A549 (cell line): ENCODE data around the gene GPANK1. TPM values are rescaled to one million over a fixed set of nuclear protein-coding genes. Genes with fewer than 3 reads are reported as not detected.

ENCODE experiments used
- ATAC-seq, 2 experiments: fragments of 200-7000 bp in 1 of 2; fragments of >200 bp in 1 of 2; cut with Nextera tagmentation in 1 of 2; cut with Tn5 transposase in 1 of 2; 3 replicates each; pipeline versions ENCODE4 v1.8.0 to v1.9.1; 2018 to 2020; ENCODE audit warnings: mild to moderate bottlenecking in 1 of 2, moderate library complexity in 1 of 2
- CTCF ChIA-PET: fragments of 300-600 bp; sonication (Branson Sonifier 250); formaldehyde crosslinking; extraction: SDS; loops from one replicate; lab custom pipeline; 2021; ENCODE audit warnings: antibody characterized with exemption, inconsistent platforms; lab: Yijun Ruan, JAX
- POLR2A ChIA-PET: fragments of 350-600 bp; formaldehyde crosslinking; extraction: SDS; loops from one replicate; lab custom pipeline; 2021; ENCODE audit warnings: antibody characterized with exemption, inconsistent platforms; lab: Yijun Ruan, JAX
- DNase-seq, 2 experiments: peaks; one replicate each; pipeline versions ENCODE4 v3.0.0 to v3.0.0-alpha.2; 2011 to 2016; ENCODE audit warnings: low read depth in 1 of 2, low spot score in 1 of 2
- FAIRE-seq: peaks from 2 replicates; lab custom pipeline; 2011; peaks lifted over from hg19 to GRCh38; lab: Jason Lieb, UNC
- H3K27ac ChIP-seq, 2 experiments: fragments of >200 bp; sonication (Bioruptor Twin); formaldehyde crosslinking; 3 replicates each; pipeline ENCODE4 v1.5.1; 2016 to 2017
- H3K4me1 ChIP-seq: fragments of >200 bp; sonication (Bioruptor Twin); formaldehyde crosslinking; 3 replicates; pipeline ENCODE4 v1.6.1; 2016
- H3K4me2 ChIP-seq: fragments of >200 bp; sonication (Bioruptor Twin); formaldehyde crosslinking; 3 replicates; pipeline ENCODE4 v1.6.1; 2016
- H3K4me3 ChIP-seq: fragments of >200 bp; sonication (Bioruptor Twin); formaldehyde crosslinking; 3 replicates; pipeline ENCODE4 v1.5.1; 2016
- H3K9me3 ChIP-seq: fragments of >200 bp; sonication (Bioruptor Twin); formaldehyde crosslinking; 3 replicates; pipeline ENCODE4 v1.6.1; 2016
- ATOH8 ChIP-seq: fragments of 250-450 bp; sonication (Bioruptor Pico); IDR thresholded peaks from 2 replicates; pipeline ENCODE4 v1.5.0; 2020; ENCODE audit warnings: low read depth, mild to moderate bottlenecking, moderate library complexity
- BCL3 ChIP-seq: fragments of >200 bp; sonication (Bioruptor Twin); formaldehyde crosslinking; IDR thresholded peaks from 3 replicates; pipeline ENCODE4 v1.6.1; 2016
- BHLHE40 ChIP-seq: IDR thresholded peaks from 2 replicates; pipeline ENCODE4 v1.6.1; 2012; ENCODE audit warnings: low read depth, low read length, inconsistent platforms
- CEBPB ChIP-seq, 2 experiments: fragments of >200 bp in 1 of 2; sonication (Bioruptor Twin) in 1 of 2; formaldehyde crosslinking in 1 of 2; IDR thresholded peaks; 2 replicates each; pipeline ENCODE4 v1.6.1; 2012 to 2016
- CHD4 ChIP-seq: fragments of 200-600 bp; sonication (generic); IDR thresholded peaks from 2 replicates; pipeline ENCODE4 v1.6.1; 2016; ENCODE audit warnings: antibody characterized with exemption, mild to moderate bottlenecking, borderline replicate concordance
- CTCF ChIP-seq: fragments of >200 bp; sonication (Bioruptor Twin); formaldehyde crosslinking; IDR thresholded peaks from 3 replicates; pipeline ENCODE4 v1.5.1; 2016
- EP300 ChIP-seq, 2 experiments: fragments of >200 bp; sonication (Bioruptor Twin); formaldehyde crosslinking; IDR thresholded peaks; 2 replicates in 1 of 2; 3 replicates in 1 of 2; pipeline ENCODE4 v1.6.1; 2016 to 2017
- ESRRA ChIP-seq: fragments of 150-350 bp; IDR thresholded peaks from 2 replicates; pipeline ENCODE4 v1.6.1; 2014; ENCODE audit warnings: mild to moderate bottlenecking, low read length, borderline replicate concordance
- FOSB ChIP-seq: fragments of 250-450 bp; sonication (Bioruptor Pico); IDR thresholded peaks from 2 replicates; pipeline ENCODE4 v1.5.0; 2020; ENCODE audit warnings: mild to moderate bottlenecking, moderate library complexity
- GATA3 ChIP-seq: IDR thresholded peaks from 2 replicates; pipeline ENCODE4 v1.6.1; 2012; ENCODE audit warnings: borderline replicate concordance
- HDAC2 ChIP-seq: fragments of 200-600 bp; sonication (generic); IDR thresholded peaks from 2 replicates; pipeline ENCODE4 v1.6.1; 2016
- HEYL ChIP-seq: fragments of 250-450 bp; sonication (Bioruptor Pico); IDR thresholded peaks from 2 replicates; pipeline ENCODE4 v1.8.0; 2021; ENCODE audit warnings: mild to moderate bottlenecking, moderate library complexity
- HMGXB4 ChIP-seq: fragments of 250-450 bp; sonication (Bioruptor Pico); IDR thresholded peaks from 2 replicates; pipeline ENCODE4 v1.5.0; 2021; ENCODE audit warnings: mild to moderate bottlenecking, moderate library complexity, borderline replicate concordance
- HOXB13 ChIP-seq: fragments of 250-450 bp; sonication (Bioruptor Pico); IDR thresholded peaks from 2 replicates; pipeline ENCODE4 v1.5.0; 2020; ENCODE audit warnings: low read depth, mild to moderate bottlenecking, moderate library complexity
- HOXB5 ChIP-seq: fragments of 250-450 bp; sonication (Bioruptor Pico); IDR thresholded peaks from 2 replicates; pipeline ENCODE4 v1.5.0; 2020; ENCODE audit warnings: mild to moderate bottlenecking, moderate library complexity
- JUN ChIP-seq, 2 experiments: fragments of >200 bp; sonication (Bioruptor Twin); formaldehyde crosslinking; IDR thresholded peaks; 2 replicates in 1 of 2; 3 replicates in 1 of 2; pipeline ENCODE4 v1.6.1; 2016 to 2017
- PHF8 ChIP-seq: fragments of 200-600 bp; sonication (generic); IDR thresholded peaks from 2 replicates; pipeline ENCODE4 v1.6.1; 2016; ENCODE audit warnings: low read depth, mild to moderate bottlenecking, antibody characterized with exemption, moderate library complexity, borderline replicate concordance
- POLR2A ChIP-seq: IDR thresholded peaks from 2 replicates; pipeline ENCODE4 v1.6.1; 2012; ENCODE audit warnings: mild to moderate bottlenecking, low read length
- POLR2AphosphoS2 ChIP-seq: conservative IDR thresholded peaks from 2 replicates; pipeline ENCODE4 v1.6.1; 2012; ENCODE audit warnings: low read length, improper control_type of control experiment, inconsistent platforms
- ZC3H11A ChIP-seq: fragments of 450-650 bp; IDR thresholded peaks from 2 replicates; pipeline ENCODE4 v1.6.1; 2014; ENCODE audit warnings: antibody characterized with exemption, mild to moderate bottlenecking
- WGBS: methylation state at CpG from one replicate; pipeline ENCODE4 v1.1.6; 2017; ENCODE audit errors: missing lambda C conversion rate; 5-methylcytosine and 5-hydroxymethylcytosine counted together
- polyA plus RNA-seq, 4 experiments: library from polyadenylated mRNA; depleted of rRNA in 3 of 4; stranded (reverse); fragments of >200 nt; fragmentation: RNase III in 1 of 4; extraction: RNeasy Plus Mini Kit Qiagen cat#74134 plus additional on column Dnase treatment in 1 of 4; gene quantifications; 2 replicates in 3 of 4; 3 replicates in 1 of 4; pipeline ENCODE4 v1.2.3, GENCODE V29; 2011 to 2017
- TF ChIP-seq, protein P1 (sequence below): fragments of 450-650 bp; IDR thresholded peaks from 2 replicates; pipeline ENCODE4 v1.6.1; 2014; ENCODE audit warnings: antibody characterized with exemption

Gene GPANK1
- polyA plus RNA-seq, 2 of the 4 experiments (the other 2 are of a cell fraction) = 11.0 TPM

- DNase-seq = peak; percentile 97
- TF ChIP-seq BHLHE40 = no peak
- peak; percentile 96 for TF ChIP-seq PHF8
- peak; percentile 80 for TF ChIP-seq POLR2A
- TF ChIP-seq, protein P1, sequence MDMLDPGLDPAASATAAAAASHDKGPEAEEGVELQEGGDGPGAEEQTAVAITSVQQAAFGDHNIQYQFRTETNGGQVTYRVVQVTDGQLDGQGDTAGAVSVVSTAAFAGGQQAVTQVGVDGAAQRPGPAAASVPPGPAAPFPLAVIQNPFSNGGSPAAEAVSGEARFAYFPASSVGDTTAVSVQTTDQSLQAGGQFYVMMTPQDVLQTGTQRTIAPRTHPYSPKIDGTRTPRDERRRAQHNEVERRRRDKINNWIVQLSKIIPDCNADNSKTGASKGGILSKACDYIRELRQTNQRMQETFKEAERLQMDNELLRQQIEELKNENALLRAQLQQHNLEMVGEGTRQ = no peak
- no peak for TF ChIP-seq ESRRA
- peak; percentile 86; the same call in 2 of the 3 replicates for TF ChIP-seq BCL3
- TF ChIP-seq GATA3 = peak; percentile 46; the same call in 1 of the 2 replicates
- TF ChIP-seq JUN (IDR thresholded peaks at IDR 0.05) = peak; percentile 43 to 73; a peak in 3 of 5 replicates
- no peak for TF ChIP-seq HOXB5 (CRISPR knock-in tag)
- TF ChIP-seq CEBPB (IDR thresholded peaks at IDR 0.05) = peak; percentile 90 to 99
- TF ChIP-seq EP300 (IDR thresholded peaks at IDR 0.05) = no peak
- under 1% methylated on average over 38 of the region's 54 CpGs for WGBS
- CTCF ChIA-PET = interaction anchor here (0.7 to 3.1 kb wide), 6 partner anchors 9 to 187 kb away, joined by 3 to 9 read pairs (median 4); no protein-coding TSS in a partner anchor
- no peaks in the 10 kb centered on the region for H3K9me3 ChIP-seq
- peak; percentile 97 to 98 for ATAC-seq
- H3K27ac ChIP-seq = peak within 1 kb of the TSS; percentile 84 to 92
- no peak for FAIRE-seq
- peak within 1 kb of the TSS; percentile 72 for H3K4me3 ChIP-seq
- H3K4me2 ChIP-seq = peak within 1 kb of the TSS; percentile 81
- POLR2A ChIA-PET = interaction anchor here (0.5 to 1.6 kb wide), 9 partner anchors 22 to 398 kb away, joined by 3 to 7 read pairs (median 4); partner anchors contain the start of genes DDAH2, HSPA1B, MSH5 and NEU1
- H3K4me1 ChIP-seq = peaks cover 13% of the 10 kb centered on the region; the same call in 2 of the 3 replicates
Measured at GRCh38 chr6:31702819-31703716, 38.3 kb upstream of the GPANK1 start, which contains the start of gene ABHD16A. Gene ABHD16A, minus strand, starts transcription at chr6:31703324. Its CDS starts 43 bp downstream, at chr6:31703281.

DNA sequence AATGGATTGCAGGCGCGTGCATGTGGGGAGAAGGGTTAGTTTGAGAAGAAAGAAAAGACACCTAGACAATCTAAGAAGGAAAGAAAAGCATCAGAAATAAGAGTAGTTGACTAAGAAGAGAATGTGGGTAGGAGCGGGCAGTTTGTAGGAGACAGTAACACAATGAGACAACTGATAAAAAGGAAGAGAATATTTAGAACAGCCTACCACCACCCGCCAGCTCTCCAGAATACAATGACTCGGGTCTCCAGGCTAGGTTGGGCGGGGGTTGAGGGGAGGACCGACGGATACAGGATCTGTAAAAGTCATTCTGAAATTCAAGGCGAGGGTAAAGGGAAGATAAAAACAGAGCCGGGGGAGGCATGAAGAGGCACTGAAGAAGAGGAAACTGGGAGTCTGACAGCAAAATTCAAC, 37.6 kb upstream of the GPANK1 start:
- 13% methylated on average over 10 of the region's 10 CpGs for WGBS
- no peak for FAIRE-seq
- peak overlapping the region; percentile 84 to 92 for H3K27ac ChIP-seq
- H3K4me3 ChIP-seq = peak overlapping the region; percentile 72
- POLR2A ChIA-PET = interaction anchor here (1.2 kb wide), 3 partner anchors 27 to 160 kb away, joined by 3 to 4 read pairs (median 4); partner anchors contain the start of genes DDAH2, MSH5 and NEU1
- peaks cover 13% of the 10 kb centered on the region; the same call in 2 of the 3 replicates for H3K4me1 ChIP-seq
- peak overlapping the region; percentile 81 for H3K4me2 ChIP-seq
- no peaks in the 10 kb centered on the region for H3K9me3 ChIP-seq
- no peak for TF ChIP-seq EP300 (IDR thresholded peaks at IDR 0.05)
- peak; percentile 5 to 16; a peak in 3 of 6 replicates for ATAC-seq
- no peak for DNase-seq
- CTCF ChIA-PET = interaction anchor here (1.5 to 3.1 kb wide), 2 partner anchors 9 to 128 kb away, joined by 3 to 9 read pairs; no protein-coding TSS in a partner anchor

GRCh38 chr6:31701666-31702404, 37.0 kb upstream of the GPANK1 start:
- ATAC-seq = no peak
- WGBS = 64% methylated on average over 7 of the region's 7 CpGs
- peaks cover 13% of the 10 kb centered on the region; the same call in 2 of the 3 replicates for H3K4me1 ChIP-seq
- DNase-seq = no peak
- peak overlapping the region; percentile 72 for H3K4me3 ChIP-seq
- no peak for FAIRE-seq
- POLR2A ChIA-PET = no interaction called here
- CTCF ChIA-PET = interaction anchor here (1.5 to 3.1 kb wide), 2 partner anchors 8 to 128 kb away, joined by 3 to 9 read pairs; no protein-coding TSS in a partner anchor
- peak overlapping the region; percentile 81 for H3K4me2 ChIP-seq
- H3K9me3 ChIP-seq = no peaks in the 10 kb centered on the region
- peak overlapping the region; percentile 84 to 92 for H3K27ac ChIP-seq
- no peak for TF ChIP-seq CHD4
- TF ChIP-seq CTCF = no peak
- no peak for TF ChIP-seq CEBPB (IDR thresholded peaks at IDR 0.05)
- no peak for TF ChIP-seq HEYL (CRISPR knock-in tag)
- no peak for TF ChIP-seq ZC3H11A
- no peak for TF ChIP-seq FOSB (CRISPR knock-in tag)
- no peak for TF ChIP-seq HOXB13
- no peak for TF ChIP-seq HMGXB4 (CRISPR knock-in tag)
- TF ChIP-seq PHF8 = no peak
- no peak for TF ChIP-seq ATOH8 (CRISPR knock-in tag)
- TF ChIP-seq HDAC2 = no peak
- no peak for TF ChIP-seq POLR2AphosphoS2
